Measurements from ENCODE around the gene OPCML.

GRCh38 chr11:133547808-133548494 lies 15.7 kb upstream of the OPCML start:
- TF ChIP-seq, protein P1, sequence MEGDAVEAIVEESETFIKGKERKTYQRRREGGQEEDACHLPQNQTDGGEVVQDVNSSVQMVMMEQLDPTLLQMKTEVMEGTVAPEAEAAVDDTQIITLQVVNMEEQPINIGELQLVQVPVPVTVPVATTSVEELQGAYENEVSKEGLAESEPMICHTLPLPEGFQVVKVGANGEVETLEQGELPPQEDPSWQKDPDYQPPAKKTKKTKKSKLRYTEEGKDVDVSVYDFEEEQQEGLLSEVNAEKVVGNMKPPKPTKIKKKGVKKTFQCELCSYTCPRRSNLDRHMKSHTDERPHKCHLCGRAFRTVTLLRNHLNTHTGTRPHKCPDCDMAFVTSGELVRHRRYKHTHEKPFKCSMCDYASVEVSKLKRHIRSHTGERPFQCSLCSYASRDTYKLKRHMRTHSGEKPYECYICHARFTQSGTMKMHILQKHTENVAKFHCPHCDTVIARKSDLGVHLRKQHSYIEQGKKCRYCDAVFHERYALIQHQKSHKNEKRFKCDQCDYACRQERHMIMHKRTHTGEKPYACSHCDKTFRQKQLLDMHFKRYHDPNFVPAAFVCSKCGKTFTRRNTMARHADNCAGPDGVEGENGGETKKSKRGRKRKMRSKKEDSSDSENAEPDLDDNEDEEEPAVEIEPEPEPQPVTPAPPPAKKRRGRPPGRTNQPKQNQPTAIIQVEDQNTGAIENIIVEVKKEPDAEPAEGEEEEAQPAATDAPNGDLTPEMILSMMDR (conservative IDR thresholded peaks at IDR 0.05; ENCODE audit: low read length) = no peak
- no peak for TF ChIP-seq EZH2phosphoT487 (IDR thresholded peaks at IDR 0.05; ENCODE audit: borderline replicate concordance)
